Smooth muscle cell (in vitro differentiated cells): Measurements from ENCODE around the gene UNC5C. TPM values are rescaled to one million over a fixed set of nuclear protein-coding genes. Genes with fewer than 3 reads are reported as not detected.

Experiments
- DNase-seq: peaks from one replicate; lab custom pipeline; 2025; ENCODE audit not compliant: unreplicated experiment; lab: John Stamatoyannopoulos, UW
- H2AFZ ChIP-seq: fragments of 200-600 bp; sonication (generic); 2 replicates; pipeline ENCODE4 v1.6.0; 2016; ENCODE audit warnings: antibody characterized with exemption, low read depth, mild to moderate bottlenecking
- H3F3A ChIP-seq: fragments of 200-600 bp; sonication (generic); 2 replicates; pipeline ENCODE4 v1.6.0; 2017; ENCODE audit warnings: antibody characterized with exemption, low read depth
- H3K27ac ChIP-seq: fragments of 200-600 bp; sonication (generic); 2 replicates; pipeline ENCODE4 v1.5.1; 2016; ENCODE audit warnings: low read depth, mild to moderate bottlenecking
- H3K27me3 ChIP-seq: fragments of 200-600 bp; sonication (generic); 2 replicates; pipeline ENCODE4 v1.6.1; 2016; ENCODE audit warnings: low read depth, mild to moderate bottlenecking
- H3K36me3 ChIP-seq: fragments of 200-600 bp; sonication (generic); 2 replicates; pipeline ENCODE4 v1.5.1; 2016; ENCODE audit warnings: low read depth
- H3K4me1 ChIP-seq: fragments of 200-600 bp; sonication (generic); 2 replicates; pipeline ENCODE4 v1.5.1; 2016; ENCODE audit warnings: low read depth
- H3K4me2 ChIP-seq: fragments of 200-600 bp; sonication (generic); 2 replicates; pipeline ENCODE4 v1.6.0; 2016; ENCODE audit warnings: mild to moderate bottlenecking
- H3K4me3 ChIP-seq: fragments of 200-600 bp; sonication (generic); 2 replicates; pipeline ENCODE4 v1.5.1; 2016; ENCODE audit warnings: mild to moderate bottlenecking
- H3K79me2 ChIP-seq: fragments of 200-600 bp; sonication (generic); 2 replicates; pipeline ENCODE4 v1.6.0; 2016; ENCODE audit warnings: low read depth, mild to moderate bottlenecking
- H3K9ac ChIP-seq: fragments of 200-600 bp; sonication (generic); 2 replicates; pipeline ENCODE4 v1.6.0; 2016; ENCODE audit warnings: low read depth
- H3K9me3 ChIP-seq: fragments of 200-600 bp; sonication (generic); replicated peaks from 2 replicates; pipeline ENCODE4 v1.5.1; 2016; ENCODE audit warnings: low read depth
- H4K20me1 ChIP-seq: fragments of 200-600 bp; sonication (generic); 2 replicates; pipeline ENCODE4 v1.6.0; 2016; ENCODE audit warnings: low read depth
- CTCF ChIP-seq: fragments of 200-600 bp; sonication (generic); IDR thresholded peaks from 2 replicates; pipeline ENCODE4 v1.5.1; 2017; ENCODE audit warnings: borderline replicate concordance, mild to moderate bottlenecking, antibody characterized with exemption; ENCODE audit not compliant: insufficient read depth, poor library complexity, severe bottlenecking
- WGBS: methylation state at CpG from one replicate; pipeline ENCODE4 v1.1.7; 2016; ENCODE audit warnings: low lambda C conversion rate; 5-methylcytosine and 5-hydroxymethylcytosine counted together
- polyA plus RNA-seq: library from polyadenylated mRNA; unstranded; fragments of >200 nt; fragmentation: Nextera tagmentation; extraction: Ambion mirVana; gene quantifications from 2 replicates; pipeline ENCODE4 v1.2.1, GENCODE V29; 2016
- total RNA-seq: library from RNA; depleted of rRNA; stranded (reverse); fragments of >200 nt; gene quantifications from 2 replicates; pipeline ENCODE4 v1.2.3, GENCODE V29; 2014

The UNC5C gene
- total and polyA plus RNA-seq, 2 experiments from 2014 or later: 2.0 to 15.6 TPM

- no peaks in the 10 kb centered on the region for H4K20me1 ChIP-seq
- no peak overlapping the region for H3K4me3 ChIP-seq
- H3K4me1 ChIP-seq: peaks cover 16% of the 10 kb centered on the region
- WGBS: 8% methylated on average over 2 of the region's 2 CpGs
- DNase-seq: no peak
- no peak for TF ChIP-seq CTCF
- H3K27ac ChIP-seq: peak overlapping the region; percentile 77
- peak overlapping the region; percentile 74 for H3K4me2 ChIP-seq
- no peaks in the 10 kb centered on the region for H3K36me3 ChIP-seq
- H2AFZ ChIP-seq: peak overlapping the region; percentile 28
- H3F3A ChIP-seq: peaks cover 19% of the 10 kb centered on the region
- no peaks in the 10 kb centered on the region for H3K9me3 ChIP-seq
- no peaks in the 10 kb centered on the region for H3K27me3 ChIP-seq
- H3K79me2 ChIP-seq: peaks cover 6% of the 10 kb centered on the region
- H3K9ac ChIP-seq: peak overlapping the region; percentile 56
Measured at GRCh38 chr4:95428291-95429070, 120.3 kb downstream of the UNC5C start.

DNA sequence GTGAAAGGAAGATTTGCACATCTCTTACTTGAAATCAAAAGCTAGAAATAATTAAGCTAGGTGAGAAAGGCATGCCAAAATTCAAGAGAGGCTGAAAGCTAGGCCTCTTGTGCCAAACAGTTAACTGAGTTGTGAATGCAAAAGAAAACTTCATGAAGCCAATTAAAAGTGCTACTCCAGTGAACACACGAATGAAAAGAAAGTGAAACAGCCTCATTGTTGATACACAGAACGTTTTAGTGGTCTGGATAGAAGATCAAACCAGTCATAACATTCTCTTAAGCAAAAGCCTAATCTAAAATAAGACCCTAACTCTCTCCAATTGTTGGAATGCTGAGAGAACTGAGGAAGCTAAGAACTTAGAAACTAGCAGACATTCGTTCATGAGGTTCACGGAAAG lies 122.3 kb downstream of the UNC5C start:
- H3K79me2 ChIP-seq: peaks cover 6% of the 10 kb centered on the region

DNA sequence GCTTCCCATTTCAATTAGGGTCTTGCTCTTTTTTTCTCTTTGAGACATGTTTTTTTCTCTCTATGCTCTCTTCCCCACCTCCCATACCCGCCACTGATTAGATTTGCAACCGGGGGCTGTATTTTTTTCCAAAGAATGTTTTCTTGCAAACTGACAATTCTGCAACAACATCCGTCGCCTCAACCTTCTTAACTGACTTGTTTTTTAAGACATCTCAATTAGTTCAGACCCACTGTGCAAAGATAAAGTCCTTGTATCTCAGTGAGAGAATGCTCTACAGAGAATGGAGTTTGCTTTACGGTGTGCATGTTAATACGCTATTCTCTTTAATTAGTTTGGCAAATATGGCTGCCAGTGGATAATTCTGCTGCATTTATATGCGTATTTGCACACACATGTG lies 126.3 kb downstream of the UNC5C start:
- WGBS: 81% methylated on average over 7 of the region's 7 CpGs

More for the DNA sequence above, 122.3 kb downstream of the UNC5C start:
- H3K36me3 ChIP-seq: no peaks in the 10 kb centered on the region
- no peak for DNase-seq
- TF ChIP-seq CTCF: no peak
- H3K4me3 ChIP-seq: no peak overlapping the region
- H3K27ac ChIP-seq: no peak overlapping the region
- 87% methylated on average over 4 of the region's 4 CpGs for whole genome bisulfite sequencing
- no peaks in the 10 kb centered on the region for H4K20me1 ChIP-seq
- no peak overlapping the region for H3K9ac ChIP-seq
- no peaks in the 10 kb centered on the region for H3K9me3 ChIP-seq
- H2AFZ ChIP-seq: peak overlapping the region; percentile 33
- no peak overlapping the region for H3K4me2 ChIP-seq
- peaks cover 13% of the 10 kb centered on the region for H3K4me1 ChIP-seq
- no peaks in the 10 kb centered on the region for H3K27me3 ChIP-seq
- peaks cover 19% of the 10 kb centered on the region for H3F3A ChIP-seq

More for the DNA sequence above, 126.3 kb downstream of the UNC5C start:
- Histone ChIP-seq H3K4me2 (no peak overlapping the region), H3K9ac (no peak overlapping the region), H3K27ac (no peak overlapping the region), H3F3A (no peaks in the 10 kb centered on the region), H4K20me1 (no peaks in the 10 kb centered on the region), H3K36me3 (no peaks in the 10 kb centered on the region), H2AFZ (no peak overlapping the region), H3K4me1 (no peaks in the 10 kb centered on the region), H3K27me3 (no peaks in the 10 kb centered on the region), H3K9me3 (no peaks in the 10 kb centered on the region), H3K4me3 (no peak overlapping the region), H3K79me2 (peaks cover 6% of the 10 kb centered on the region)
- no peak for DNase-seq
- TF ChIP-seq CTCF: no peak
